Keratinocyte (primary cell): ENCODE measurements around the gene SEC24C. TPM values are rescaled to one million over a fixed set of nuclear protein-coding genes. Genes with fewer than 3 reads are reported as not detected.
"Not testable (repeated sequence)": the region's sequence is repeated elsewhere in the genome, so short reads cannot be mapped to it uniquely, and the experiment has no call there.

Experiments
- DNase-seq: peaks from one replicate; pipeline ENCODE4 v3.0.0-alpha.2; 2011; ENCODE audit warnings: low read depth, missing footprints, low spot score
- FAIRE-seq: peaks from 2 replicates; lab custom pipeline; 2011; peaks lifted over from hg19 to GRCh38; lab: Jason Lieb, UNC
- H2AFZ ChIP-seq: 2 replicates; pipeline ENCODE4 v1.6.0; 2012; ENCODE audit warnings: low read length, control low read depth, inconsistent platforms; ENCODE audit not compliant: control insufficient read depth
- H3K27ac ChIP-seq: 2 replicates; pipeline ENCODE4 v1.5.1; 2011; ENCODE audit warnings: low read length; ENCODE audit not compliant: control insufficient read depth, insufficient read depth
- H3K27me3 ChIP-seq: 3 replicates; pipeline ENCODE4 v1.6.0; 2011; ENCODE audit warnings: low read length; ENCODE audit not compliant: control insufficient read depth, insufficient read depth; ENCODE audit errors: extremely low read depth
- H3K36me3 ChIP-seq, 2 experiments: 2 replicates in 1 of 2; 3 replicates in 1 of 2; pipeline ENCODE4 v1.5.1; 2011; ENCODE audit warnings: low read length in 2 of 2, mild to moderate bottlenecking in 1 of 2; ENCODE audit not compliant: control insufficient read depth in 2 of 2, insufficient read depth in 2 of 2; ENCODE audit errors: extremely low read depth in 1 of 2
- H3K4me1 ChIP-seq: 3 replicates; pipeline ENCODE4 v1.5.1; 2011; ENCODE audit warnings: low read length; ENCODE audit not compliant: control insufficient read depth, insufficient read depth; ENCODE audit errors: extremely low read depth
- H3K4me2 ChIP-seq: 3 replicates; pipeline ENCODE4 v1.6.0; 2011; ENCODE audit warnings: low read depth, low read length; ENCODE audit not compliant: control insufficient read depth, insufficient read depth; ENCODE audit errors: extremely low read depth
- H3K4me3 ChIP-seq, 3 experiments: fragments of 200-600 bp in 1 of 3; sonication (generic) in 1 of 3; 2 replicates in 2 of 3; 3 replicates in 1 of 3; pipeline ENCODE4 v1.5.1; 2011 to 2016; ENCODE audit warnings: low read length in 3 of 3, mild to moderate bottlenecking in 3 of 3, control low read depth in 2 of 3, inconsistent platforms in 1 of 3, low read depth in 1 of 3, mixed read lengths in 1 of 3, mixed run types in 1 of 3, moderate library complexity in 1 of 3; ENCODE audit not compliant: control insufficient read depth in 2 of 3, insufficient read depth in 2 of 3; ENCODE audit errors: extremely low read depth in 1 of 3
- H3K79me2 ChIP-seq: 2 replicates; pipeline ENCODE4 v1.6.0; 2012; ENCODE audit warnings: low read length; ENCODE audit not compliant: control insufficient read depth, insufficient read depth
- H3K9ac ChIP-seq: 3 replicates; pipeline ENCODE4 v1.6.0; 2011; ENCODE audit warnings: low read length; ENCODE audit not compliant: control insufficient read depth, insufficient read depth; ENCODE audit errors: extremely low read depth
- H3K9me1 ChIP-seq: 3 replicates; pipeline ENCODE4 v1.6.0; 2011; ENCODE audit warnings: low read length; ENCODE audit not compliant: control insufficient read depth, insufficient read depth; ENCODE audit errors: extremely low read depth
- H3K9me3 ChIP-seq: 2 replicates; pipeline ENCODE4 v1.5.1; 2012; ENCODE audit warnings: low read depth, low read length; ENCODE audit not compliant: control insufficient read depth
- H4K20me1 ChIP-seq: 3 replicates; pipeline ENCODE4 v1.6.0; 2011; ENCODE audit warnings: low read length; ENCODE audit not compliant: control insufficient read depth, insufficient read depth; ENCODE audit errors: extremely low read depth
- CTCF ChIP-seq, 3 experiments: IDR thresholded peaks in 1 of 3; conservative IDR thresholded peaks in 1 of 3; optimal IDR thresholded peaks in 1 of 3; 2 replicates in 2 of 3; 3 replicates in 1 of 3; pipeline versions ENCODE3 to v1.5.1; 2011; ENCODE audit warnings: low read length in 3 of 3, mild to moderate bottlenecking in 3 of 3, moderate library complexity in 2 of 3, control low read depth in 1 of 3, inconsistent platforms in 1 of 3; ENCODE audit not compliant: insufficient read depth in 2 of 3; ENCODE audit errors: extremely low read depth in 1 of 3
- EZH2 ChIP-seq: IDR thresholded peaks from one replicate; pipeline ENCODE4 v1.6.1; 2012; ENCODE audit warnings: inconsistent platforms, mild to moderate bottlenecking, low read length, moderate library complexity
- dilution Hi-C: fragments of 300-500 bp; cut with MboI; formaldehyde crosslinking; loops from one replicate; pipeline ENCODE4 v1.7.0; 2020; ENCODE audit warnings: low sequenced_read_pairs; ENCODE audit not compliant: extremely low pct_ligation_motif_present
- polyA plus RNA-seq, 5 experiments: library from polyadenylated mRNA; depleted of rRNA in 3 of 5; stranded (reverse) in 3 of 5; stranded (forward) in 1 of 5; unstranded in 1 of 5; fragments of >200 nt; gene quantifications; 1 replicate in 1 of 5; 2 replicates in 3 of 5; 3 replicates in 1 of 5; pipeline versions ENCODE4 v1.2.1 to v1.2.3, GENCODE V29; 2011 to 2012; ENCODE audit warnings: missing spikeins in 2 of 5, low read depth in 1 of 5, low replicate concordance in 1 of 5

The SEC24C gene
- polyA plus RNA-seq, 1 donor (not counting 4 experiments of a cell fraction or from before 2014, with no cell fraction given) = 65.3 TPM

GRCh38 chr10:73793456-73793855, 49.3 kb downstream of the SEC24C start:
- Histone ChIP-seq H3K9me3 (no peaks in the 10 kb centered on the region), H2AFZ (no peak overlapping the region), H3K79me2 (peaks cover 3% of the 10 kb centered on the region), H3K9ac (no peak overlapping the region), H4K20me1 (peaks cover 4% of the 10 kb centered on the region), H3K4me3 (no peak overlapping the region), H3K27ac (no peak overlapping the region), H3K36me3 (peaks cover 49 to 66% of the 10 kb centered on the region in 2 experiments), H3K4me1 (no peaks in the 10 kb centered on the region), H3K9me1 (peaks cover 3% of the 10 kb centered on the region), H3K4me2 (no peak overlapping the region), H3K27me3 (no peaks in the 10 kb centered on the region)
- dilution Hi-C loops = no loop called here
- FAIRE-seq (no peak), DNase-seq (no peak)
- TF ChIP-seq EZH2 = no peak
- no peak for TF ChIP-seq CTCF (optimal IDR thresholded peaks at IDR 0.05 in 1 of 3, IDR thresholded peaks at IDR 0.05 in 1 of 3, conservative IDR thresholded peaks at IDR 0.05 in 1 of 3; ENCODE audit: extremely low read depth in 1 of 3, insufficient read depth in 2 of 3, low read length in 3 of 3)

- H3K4me3 ChIP-seq, H3K27ac ChIP-seq, H4K20me1 ChIP-seq, dilution Hi-C loops, DNase-seq, H3K9me1 ChIP-seq, H3K9ac ChIP-seq, H3K9me3 ChIP-seq, H3K27me3 ChIP-seq, H2AFZ ChIP-seq, FAIRE-seq, H3K4me2 ChIP-seq, H3K4me1 ChIP-seq, H3K79me2 ChIP-seq: not testable (repeated sequence)
- peaks cover 51 to 64% of the 10 kb centered on the region in 2 experiments for H3K36me3 ChIP-seq
These were observed 51.3 kb downstream of the SEC24C start for GRCh38 chr10:73795491-73795890.

GRCh38 chr10:73796035-73796434, 51.9 kb downstream of the SEC24C start:
- DNase-seq, H2AFZ ChIP-seq, H3K79me2 ChIP-seq, H3K4me1 ChIP-seq, H3K9me1 ChIP-seq, H3K9me3 ChIP-seq, H3K4me2 ChIP-seq, H3K4me3 ChIP-seq, dilution Hi-C loops, H3K27me3 ChIP-seq, H3K27ac ChIP-seq, FAIRE-seq, H4K20me1 ChIP-seq, H3K9ac ChIP-seq: not testable (repeated sequence)
- peaks cover 49 to 63% of the 10 kb centered on the region in 2 experiments for H3K36me3 ChIP-seq
